PC-9 (cell line): ENCODE data around the gene GALNT1. TPM values are rescaled to one million over a fixed set of nuclear protein-coding genes. Genes with fewer than 3 reads are reported as not detected.

Source experiments
- BruUV-seq: library from RNA; stranded (reverse); fragments of 400-500 nt; replicated peaks from 2 replicates; lab custom pipeline; 2021; lab: Mats Ljungman, UMichigan
- CTCF ChIA-PET: fragments of 300-600 bp; sonication (Branson Sonifier 250); formaldehyde crosslinking; loops from one replicate; lab custom pipeline; 2022; ENCODE audit warnings: antibody characterized with exemption; lab: Charles Lee
- POLR2A ChIA-PET: fragments of 300-600 bp; sonication (Branson Sonifier 250); formaldehyde crosslinking; loops from one replicate; lab custom pipeline; 2022; ENCODE audit warnings: antibody characterized with exemption; ENCODE audit not compliant: unreplicated experiment; lab: Charles Lee
- DNase-seq, 2 experiments: peaks; one replicate each; pipeline versions ENCODE4 v3.0.0 to v3.0.0-alpha.2; 2015 to 2022; ENCODE audit warnings: mixed read lengths in 1 of 2
- H2AFZ ChIP-seq: fragments of 200-600 bp; sonication (generic); 2 replicates; pipeline ENCODE4 v1.8.1; 2017; ENCODE audit warnings: antibody characterized with exemption
- H3F3A ChIP-seq: fragments of 200-600 bp; sonication (generic); 2 replicates; pipeline ENCODE4 v1.8.1; 2017; ENCODE audit warnings: antibody characterized with exemption, mild to moderate bottlenecking, low read depth; ENCODE audit not compliant: insufficient read depth
- H3K27ac ChIP-seq: fragments of 200-600 bp; sonication (generic); 2 replicates; pipeline ENCODE4 v1.6.1; 2016; ENCODE audit warnings: mixed run types
- H3K27me3 ChIP-seq: fragments of 200-600 bp; sonication (generic); 2 replicates; pipeline ENCODE4 v1.6.1; 2016; ENCODE audit warnings: low read depth, mixed run types; ENCODE audit not compliant: insufficient read depth
- H3K36me3 ChIP-seq: fragments of 200-600 bp; sonication (generic); 2 replicates; pipeline ENCODE4 v1.6.1; 2016; ENCODE audit warnings: low read depth, mixed run types
- H3K4me1 ChIP-seq: fragments of 200-600 bp; sonication (generic); replicated peaks from 2 replicates; pipeline ENCODE4 v1.6.1; 2016; ENCODE audit warnings: mixed run types; ENCODE audit not compliant: insufficient read depth
- H3K4me2 ChIP-seq: fragments of 200-600 bp; sonication (generic); 2 replicates; pipeline ENCODE4 v1.6.1; 2017; ENCODE audit warnings: mixed run types
- H3K4me3 ChIP-seq: fragments of 200-600 bp; sonication (generic); 2 replicates; pipeline ENCODE4 v1.6.1; 2016; ENCODE audit warnings: mixed run types
- H3K79me2 ChIP-seq: fragments of 200-600 bp; sonication (generic); 2 replicates; pipeline ENCODE4 v1.6.1; 2017; ENCODE audit warnings: low read depth, mixed run types
- H3K9me2 ChIP-seq: fragments of 200-600 bp; sonication (generic); 2 replicates; pipeline ENCODE4 v1.8.1; 2017; ENCODE audit warnings: mild to moderate bottlenecking; ENCODE audit not compliant: insufficient read depth
- H3K9me3 ChIP-seq: fragments of 200-600 bp; sonication (generic); 2 replicates; pipeline ENCODE4 v1.8.1; 2016; ENCODE audit warnings: low read depth; ENCODE audit not compliant: insufficient read depth
- H4K20me1 ChIP-seq: fragments of 200-600 bp; sonication (generic); 2 replicates; pipeline ENCODE4 v1.8.1; 2017; ENCODE audit not compliant: insufficient read depth
- EZH2 ChIP-seq: fragments of 200-600 bp; sonication (generic); IDR thresholded peaks from 2 replicates; pipeline ENCODE4 v1.8.0; 2017; ENCODE audit warnings: antibody characterized with exemption, low read depth
- intact Hi-C: fragments of 100-400 bp; cut with micrococcal nuclease; formaldehyde crosslinking; loops from one replicate; pipeline ENCODE4 v1.10.0; 2022; ENCODE audit not compliant: unreplicated experiment
- total RNA-seq: library from RNA; stranded (reverse); gene quantifications from 2 replicates; pipeline ENCODE4 v1.2.3, GENCODE V29; 2021
- TF ChIP-seq, protein P1 (sequence below): fragments of 200-600 bp; sonication (generic); conservative IDR thresholded peaks from 2 replicates; pipeline ENCODE4 v1.6.1; 2017; ENCODE audit warnings: mixed run types, antibody characterized with exemption, mild to moderate bottlenecking, moderate library complexity

Gene GALNT1
- total RNA-seq, 1 experiment from 2014 or later: 88.9 TPM

DNA sequence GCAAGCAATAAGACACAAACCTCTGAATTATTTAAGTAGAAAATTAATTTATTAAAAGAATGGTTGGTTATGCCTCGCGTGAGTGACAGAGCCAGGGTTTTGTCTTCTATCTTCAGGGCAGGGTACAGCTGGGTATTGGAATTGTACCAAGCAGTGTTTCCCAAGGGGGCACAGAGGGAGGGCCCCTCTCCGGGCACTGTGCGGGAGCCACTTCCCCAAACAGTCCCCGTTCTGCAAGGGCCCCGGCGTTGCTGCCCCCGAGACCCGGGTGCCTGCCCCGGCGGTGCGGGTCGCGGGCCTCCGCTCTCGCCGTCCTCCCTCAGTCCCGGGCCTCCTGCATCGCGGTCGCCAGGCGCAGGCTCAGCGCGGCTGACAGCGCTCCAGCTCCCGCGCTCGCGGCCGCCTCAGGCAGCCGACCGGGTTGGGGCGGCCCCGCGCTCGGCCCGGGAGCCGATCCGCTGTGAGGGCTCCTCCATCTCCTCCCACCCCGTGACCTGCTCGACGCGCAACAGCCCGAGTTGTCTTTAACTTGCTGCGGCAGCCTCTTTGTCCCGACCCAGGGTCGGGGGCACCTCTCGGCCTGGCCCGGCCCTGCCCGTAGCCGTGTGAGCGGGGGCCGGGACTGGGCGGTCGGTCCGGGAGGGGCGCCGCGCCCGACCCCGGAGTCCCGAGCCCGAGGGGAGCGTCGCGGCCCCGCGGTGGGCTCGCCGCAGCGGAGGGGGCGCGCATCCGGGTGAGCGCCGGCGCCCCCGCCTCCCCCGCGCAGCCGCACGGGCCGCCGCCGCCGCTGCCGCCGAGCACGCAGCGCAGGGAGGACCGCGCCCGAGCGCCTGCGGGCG, 620 bp upstream of the GALNT1 start:
- TSS peak; percentile 93 for BruUV-seq
- H3K9me2 ChIP-seq: no peaks in the 10 kb centered on the region
- DNase-seq: peak; percentile 35
- peak overlapping the region; percentile 65 for H3K4me3 ChIP-seq
- no peaks in the 10 kb centered on the region; the same call in 1 of the 2 replicates for H4K20me1 ChIP-seq
- intact Hi-C loops: loop anchor here (2.0 to 5.0 kb wide), 2 partner anchors 74 to 172 kb away; no protein-coding TSS in a partner anchor
- no peak overlapping the region for H3K27ac ChIP-seq
- TF ChIP-seq, protein P1, sequence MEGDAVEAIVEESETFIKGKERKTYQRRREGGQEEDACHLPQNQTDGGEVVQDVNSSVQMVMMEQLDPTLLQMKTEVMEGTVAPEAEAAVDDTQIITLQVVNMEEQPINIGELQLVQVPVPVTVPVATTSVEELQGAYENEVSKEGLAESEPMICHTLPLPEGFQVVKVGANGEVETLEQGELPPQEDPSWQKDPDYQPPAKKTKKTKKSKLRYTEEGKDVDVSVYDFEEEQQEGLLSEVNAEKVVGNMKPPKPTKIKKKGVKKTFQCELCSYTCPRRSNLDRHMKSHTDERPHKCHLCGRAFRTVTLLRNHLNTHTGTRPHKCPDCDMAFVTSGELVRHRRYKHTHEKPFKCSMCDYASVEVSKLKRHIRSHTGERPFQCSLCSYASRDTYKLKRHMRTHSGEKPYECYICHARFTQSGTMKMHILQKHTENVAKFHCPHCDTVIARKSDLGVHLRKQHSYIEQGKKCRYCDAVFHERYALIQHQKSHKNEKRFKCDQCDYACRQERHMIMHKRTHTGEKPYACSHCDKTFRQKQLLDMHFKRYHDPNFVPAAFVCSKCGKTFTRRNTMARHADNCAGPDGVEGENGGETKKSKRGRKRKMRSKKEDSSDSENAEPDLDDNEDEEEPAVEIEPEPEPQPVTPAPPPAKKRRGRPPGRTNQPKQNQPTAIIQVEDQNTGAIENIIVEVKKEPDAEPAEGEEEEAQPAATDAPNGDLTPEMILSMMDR: no peak
- TF ChIP-seq EZH2: no peak
- H3F3A ChIP-seq: peaks cover 8% of the 10 kb centered on the region
- H3K79me2 ChIP-seq: peaks cover 40% of the 10 kb centered on the region
- CTCF ChIA-PET: no interaction called here
- no peaks in the 10 kb centered on the region for H3K27me3 ChIP-seq
- peaks cover 20% of the 10 kb centered on the region for H3K4me1 ChIP-seq
- peak overlapping the region; percentile 73; the same call in 1 of the 2 replicates for H2AFZ ChIP-seq
- H3K4me2 ChIP-seq: peak overlapping the region; percentile 79
- POLR2A ChIA-PET: interaction anchor here (0.6 kb wide), 1 partner anchor 55 kb away, joined by 8 read pairs; no protein-coding TSS in a partner anchor
- H3K9me3 ChIP-seq: peaks cover 3% of the 10 kb centered on the region
- no peaks in the 10 kb centered on the region for H3K36me3 ChIP-seq

DNA sequence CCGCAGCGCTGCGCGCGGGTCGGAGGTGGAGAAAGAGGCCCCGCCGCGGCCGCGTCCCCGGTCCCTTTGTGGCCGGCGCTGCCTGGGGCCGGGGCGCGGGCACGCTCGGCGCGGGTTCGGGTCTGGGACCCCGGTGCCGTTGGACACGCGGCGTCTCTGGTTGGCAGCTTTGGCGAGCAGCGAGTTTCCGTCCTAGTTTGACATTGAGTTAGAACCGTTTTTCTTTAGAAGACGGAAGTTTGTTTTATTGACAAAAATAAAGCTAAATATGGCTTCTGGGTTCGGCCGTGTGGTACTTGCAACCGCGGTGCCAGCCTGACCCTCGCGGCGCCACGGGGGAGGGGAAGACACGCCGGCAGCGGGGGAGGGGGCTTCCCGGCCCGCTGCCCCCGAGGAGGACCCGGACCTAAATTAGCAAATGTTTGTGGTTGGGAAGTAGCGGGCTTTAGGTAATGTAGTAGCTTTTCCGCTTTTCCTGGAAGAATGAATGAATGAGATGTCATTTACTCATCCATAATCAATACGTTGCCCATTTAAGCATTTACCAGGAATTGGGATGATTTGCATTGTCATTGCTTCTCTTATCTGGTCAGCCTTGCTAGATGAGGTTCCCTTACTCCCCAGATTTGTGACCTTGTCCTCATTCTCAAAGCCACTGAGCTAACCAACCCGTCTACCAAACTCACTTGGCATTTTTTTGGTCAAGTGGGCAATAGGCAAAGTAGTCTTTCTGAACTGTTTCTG, 530 bp downstream of the GALNT1 start:
- Histone ChIP-seq H2AFZ (peak overlapping the region; percentile 80), H3K4me2 (peak overlapping the region; percentile 75), H3K27me3 (no peaks in the 10 kb centered on the region), H3K36me3 (no peaks in the 10 kb centered on the region), H3K9me2 (no peaks in the 10 kb centered on the region), H3F3A (peaks cover 8% of the 10 kb centered on the region), H3K79me2 (peaks cover 52% of the 10 kb centered on the region), H3K4me3 (peak overlapping the region; percentile 75), H3K9me3 (peaks cover 3% of the 10 kb centered on the region), H3K4me1 (peaks cover 20% of the 10 kb centered on the region), H4K20me1 (no peaks in the 10 kb centered on the region; the same call in 1 of the 2 replicates), H3K27ac (peak overlapping the region; percentile 19)
- TSS peak; percentile 53 for BruUV-seq
- ChIA-PET POLR2A (no interaction called here), CTCF (no interaction called here)
- intact Hi-C loops: loop anchor here (2.0 to 5.0 kb wide), 3 partner anchors 35 to 173 kb away; no protein-coding TSS in a partner anchor
- DNase-seq: no peak
- TF ChIP-seq, protein P1: no peak
- TF ChIP-seq EZH2: no peak

DNA sequence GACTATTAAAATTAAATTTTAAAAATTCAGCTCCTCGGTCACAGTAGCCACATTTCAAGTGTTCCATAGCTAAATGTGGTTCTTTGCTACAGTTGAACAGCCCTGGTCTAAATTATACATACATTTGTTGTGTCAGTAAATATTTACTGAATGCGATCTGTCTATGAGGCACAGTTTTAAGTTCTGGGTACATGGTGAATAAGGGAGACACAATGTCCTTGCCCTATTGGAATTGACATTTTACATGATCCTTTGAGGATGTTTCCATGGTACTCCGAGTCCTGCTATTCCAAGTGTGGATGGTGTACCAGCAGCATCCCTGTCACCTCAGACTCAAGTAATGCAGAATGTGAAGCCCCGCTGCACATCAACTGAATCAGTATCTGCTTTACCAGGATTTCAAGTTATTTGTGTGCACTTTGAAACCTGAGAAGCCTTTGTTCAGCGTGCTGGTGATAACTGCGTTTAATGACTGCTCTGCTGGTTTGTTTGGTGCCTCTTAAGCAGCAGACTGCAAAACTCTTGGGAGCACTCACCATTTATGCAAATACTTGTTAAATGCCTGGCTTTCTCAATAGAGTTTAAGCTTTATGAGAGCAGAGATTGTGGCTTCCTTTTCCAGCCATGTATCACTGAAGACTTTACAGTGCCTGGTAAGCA, 1.5 kb downstream of the GALNT1 start:
- Histone ChIP-seq H3K27me3 (no peaks in the 10 kb centered on the region), H2AFZ (no peak overlapping the region), H3K9me2 (no peaks in the 10 kb centered on the region), H3F3A (peaks cover 8% of the 10 kb centered on the region), H3K4me1 (peaks cover 20% of the 10 kb centered on the region), H3K36me3 (no peaks in the 10 kb centered on the region), H3K27ac (peak overlapping the region; percentile 19; the same call in 1 of the 2 replicates), H3K4me3 (peak overlapping the region; percentile 75), H3K4me2 (peak overlapping the region; percentile 75), H3K79me2 (peaks cover 62% of the 10 kb centered on the region), H3K9me3 (peaks cover 5% of the 10 kb centered on the region), H4K20me1 (no peaks in the 10 kb centered on the region; the same call in 1 of the 2 replicates)
- peak; percentile 9 to 61 for DNase-seq
- POLR2A ChIA-PET: no interaction called here
- CTCF ChIA-PET: no interaction called here
- no peak for TF ChIP-seq EZH2
- TF ChIP-seq, protein P1: no peak
- BruUV-seq: no TSS peak
- intact Hi-C loops: loop anchor here (2.0 to 5.0 kb wide), 2 partner anchors 34 to 76 kb away; no protein-coding TSS in a partner anchor
